Epithelial cell of prostate (primary cell): ENCODE data around the gene SIPA1L3.
"Not testable (repeated sequence)": the region's sequence is repeated elsewhere in the genome, so short reads cannot be mapped to it uniquely, and the experiment has no call there.

Experiments
- DNase-seq: peaks from one replicate; pipeline ENCODE4 v3.0.0-alpha.2; 2011; ENCODE audit warnings: low read depth, low spot score
- H3K27ac ChIP-seq: fragments of 450-650 bp; 2 replicates; pipeline ENCODE4 v1.5.1; 2017; ENCODE audit warnings: mild to moderate bottlenecking

SIPA1L3 gene

GRCh38 chr19:37907735-37908455, 887 bp downstream of the SIPA1L3 start:
- DNase-seq = no peak
- no peak overlapping the region for H3K27ac ChIP-seq

- H3K27ac ChIP-seq = no peak overlapping the region
Observed at GRCh38 chr19:37909661-37910199, 2.7 kb downstream of the SIPA1L3 start.

GRCh38 chr19:37914908-37915307, 7.9 kb downstream of the SIPA1L3 start:
- no peak for DNase-seq
- no peak overlapping the region for H3K27ac ChIP-seq

More at GRCh38 chr19:37909661-37910199, 2.7 kb downstream of the SIPA1L3 start:
- no peak for DNase-seq

- DNase-seq = no peak
- peak overlapping the region; percentile 28 for H3K27ac ChIP-seq
Observed at GRCh38 chr19:37920591-37921450, 13.8 kb downstream of the SIPA1L3 start.

- DNase-seq, H3K27ac ChIP-seq: not testable (repeated sequence)
Observed at GRCh38 chr19:37924573-37924972, 17.6 kb downstream of the SIPA1L3 start.

GRCh38 chr19:37925212-37925611, 18.2 kb downstream of the SIPA1L3 start:
- H3K27ac ChIP-seq = no peak overlapping the region
- no peak for DNase-seq

- H3K27ac ChIP-seq = no peak overlapping the region
- DNase-seq = no peak
Observed at GRCh38 chr19:37926255-37926654, 19.2 kb downstream of the SIPA1L3 start.

GRCh38 chr19:37926711-37927110, 19.7 kb downstream of the SIPA1L3 start:
- H3K27ac ChIP-seq = no peak overlapping the region
- no peak for DNase-seq

DNA sequence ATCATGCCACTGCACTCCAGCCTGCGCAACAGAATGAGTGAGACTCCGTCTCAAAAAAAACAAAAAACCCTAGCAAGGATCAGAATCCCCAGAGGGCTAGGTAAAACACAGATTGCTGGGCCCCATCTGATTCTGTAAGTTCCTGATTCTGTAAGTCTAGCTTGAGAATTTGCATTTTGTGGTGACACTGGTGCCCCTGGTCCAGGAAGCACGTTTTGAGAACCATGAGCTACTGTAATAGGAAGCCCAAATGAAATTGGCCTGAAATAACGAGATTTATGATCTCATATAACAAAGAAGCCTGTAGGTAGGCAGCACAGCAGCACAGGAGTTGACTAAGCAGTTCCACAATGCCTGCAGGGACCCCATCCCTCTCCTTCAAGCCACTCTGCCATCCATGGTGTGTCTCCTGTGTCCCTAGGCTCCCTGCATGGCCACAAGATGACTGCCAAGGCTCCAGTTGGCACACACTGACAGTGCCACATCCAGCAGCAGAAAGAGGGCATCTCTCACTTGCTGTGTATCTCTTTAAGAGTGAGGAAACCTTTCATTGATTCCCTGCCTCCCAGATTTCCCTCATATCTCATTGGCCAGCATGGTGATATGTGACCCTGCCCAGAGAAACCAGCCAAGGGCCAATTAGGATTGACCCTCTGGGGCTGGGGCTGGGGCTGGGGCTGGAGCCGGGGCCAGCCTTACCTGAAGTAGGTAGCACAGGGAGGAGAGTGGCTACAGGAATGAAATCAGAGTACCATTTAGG, 21.7 kb downstream of the SIPA1L3 start:
- H3K27ac ChIP-seq = no peak overlapping the region
- DNase-seq = no peak

DNA sequence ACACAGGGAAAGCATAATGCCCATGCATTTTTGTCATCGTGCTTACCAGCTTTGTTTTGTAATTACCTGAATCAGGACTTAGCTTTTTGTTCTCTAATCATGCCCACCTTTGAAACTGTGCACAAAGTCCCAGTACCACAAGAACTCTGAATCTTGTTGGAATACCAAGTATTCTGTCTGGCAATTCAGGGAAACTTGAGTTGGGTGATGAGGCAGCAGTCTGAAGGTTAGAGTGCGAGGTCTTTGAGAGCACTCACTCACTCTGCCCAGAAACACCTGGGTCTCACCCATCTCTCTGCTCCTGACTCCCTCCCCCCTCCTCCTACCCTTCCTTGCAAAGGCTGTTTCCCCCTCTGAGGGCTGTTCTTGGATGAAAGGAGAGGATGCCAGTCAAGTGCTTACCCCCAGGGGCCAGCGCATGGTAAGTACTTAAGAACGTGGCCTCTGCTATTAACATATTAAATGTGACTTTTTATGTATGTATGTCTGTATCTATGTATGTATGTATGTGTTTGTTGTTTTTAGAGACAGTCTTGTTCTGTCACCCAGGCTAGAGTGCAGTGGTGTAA, 22.4 kb downstream of the SIPA1L3 start:
- H3K27ac ChIP-seq = no peak overlapping the region
- DNase-seq = no peak

DNA sequence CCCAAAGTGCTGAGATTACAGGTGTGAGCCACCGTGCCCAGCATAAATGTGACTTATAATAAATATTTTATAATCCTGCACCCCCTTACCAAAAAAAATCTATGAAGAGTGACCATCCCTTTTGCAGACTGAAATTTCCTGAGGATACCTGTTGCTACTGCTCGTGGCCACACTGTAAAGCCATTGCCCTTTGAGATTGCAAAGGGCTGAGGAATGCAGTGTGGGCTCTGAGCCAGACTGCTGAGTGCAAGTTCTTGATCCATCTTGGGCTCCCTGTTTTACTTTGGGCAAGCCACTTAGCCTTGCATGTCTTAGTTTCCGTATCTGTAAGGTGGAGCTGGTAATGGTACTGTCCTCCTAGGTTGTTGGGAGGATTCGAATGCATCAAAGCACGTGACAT, 23.4 kb downstream of the SIPA1L3 start:
- H3K27ac ChIP-seq = no peak overlapping the region
- DNase-seq = no peak

GRCh38 chr19:37931881-37932655, 25.1 kb downstream of the SIPA1L3 start:
- peak overlapping the region; percentile 84 for H3K27ac ChIP-seq
- peak; percentile 73 for DNase-seq

DNA sequence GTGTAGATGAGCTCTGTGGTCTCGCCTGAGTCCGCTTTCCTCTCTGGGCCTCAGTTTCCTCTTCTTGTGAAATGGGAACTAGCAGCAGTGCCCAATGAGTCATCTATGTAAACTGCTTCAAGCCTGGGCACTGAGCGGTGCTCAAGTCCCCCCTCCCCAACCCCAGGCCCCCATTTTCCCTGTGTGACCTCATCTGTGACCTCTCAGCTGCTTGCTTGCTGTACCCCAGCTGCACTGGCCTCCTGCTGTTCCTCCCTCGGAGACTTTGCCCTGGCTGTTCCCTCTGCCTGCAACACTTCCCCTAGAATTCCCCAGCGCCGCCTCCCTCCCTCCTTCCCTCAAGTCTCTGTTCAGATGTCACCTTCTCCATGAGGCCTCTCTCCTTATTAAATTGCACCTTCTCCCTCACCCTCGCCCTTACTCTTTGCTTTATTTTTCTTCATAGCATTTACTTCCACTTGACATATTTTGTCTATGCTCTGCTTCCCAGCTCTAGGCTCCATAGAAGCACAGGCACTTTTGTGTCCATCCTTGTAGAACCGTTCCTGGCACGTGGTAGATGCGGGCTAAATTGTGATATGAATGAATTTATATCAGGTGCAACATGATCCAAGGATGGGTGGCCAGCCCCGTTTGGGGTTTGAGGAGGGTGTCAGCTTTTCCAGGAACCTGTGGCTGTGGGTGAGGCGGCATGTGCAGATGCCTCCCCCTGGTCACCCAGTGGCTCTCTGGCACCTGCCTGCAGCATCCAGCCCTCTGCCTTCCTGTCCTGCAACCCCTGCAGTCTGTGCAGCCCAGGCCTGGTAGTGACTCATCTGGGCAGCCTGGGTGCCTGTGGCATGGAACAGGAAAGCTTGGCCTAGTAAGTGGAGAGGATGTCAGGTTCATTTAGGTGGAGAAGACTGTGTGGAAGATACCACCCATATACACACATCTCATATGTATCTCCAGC, 26.3 kb downstream of the SIPA1L3 start:
- peak overlapping the region; percentile 84 for H3K27ac ChIP-seq
- no peak for DNase-seq

GRCh38 chr19:37933937-37934358, 26.9 kb downstream of the SIPA1L3 start:
- DNase-seq = no peak
- H3K27ac ChIP-seq = peak overlapping the region; percentile 84

DNA sequence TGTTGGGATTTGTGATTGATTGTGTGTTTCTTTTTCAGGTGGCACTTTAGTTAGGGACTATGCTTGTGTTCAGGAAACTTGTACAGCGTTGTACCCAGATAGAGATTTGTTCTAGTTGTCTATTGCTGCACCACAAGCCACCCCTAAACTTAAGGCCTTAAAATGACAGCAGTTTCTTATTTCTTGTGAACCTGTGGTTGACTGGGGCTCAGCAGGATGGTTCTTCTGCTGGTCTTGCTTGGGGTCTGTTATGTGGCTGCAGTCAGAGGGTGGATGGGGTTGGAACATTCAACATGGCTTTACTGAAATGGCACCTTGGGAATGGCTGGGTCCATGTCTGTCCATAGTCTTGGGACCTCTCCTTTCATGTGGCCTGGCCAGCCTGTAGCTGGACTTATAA, 28.3 kb downstream of the SIPA1L3 start:
- no peak overlapping the region for H3K27ac ChIP-seq
- DNase-seq = no peak

DNA sequence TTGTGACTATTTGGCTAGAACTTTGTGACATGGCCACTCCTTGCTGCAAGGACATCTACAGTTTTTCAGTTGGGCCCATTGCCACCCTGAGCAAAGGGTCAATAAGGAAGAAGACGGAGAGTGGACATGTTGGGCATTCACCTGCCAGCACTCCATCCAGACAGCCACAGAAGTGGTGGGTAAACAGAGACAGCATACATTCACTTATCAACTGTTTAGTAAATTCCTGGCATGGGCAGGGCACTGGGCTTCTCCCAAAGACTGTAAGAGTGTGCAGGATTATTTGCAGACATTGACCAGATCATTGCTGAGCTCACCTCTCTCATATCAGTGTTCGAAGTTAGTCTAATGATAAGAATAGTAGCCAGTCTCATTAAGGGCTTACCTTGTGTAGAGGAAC, 29.2 kb downstream of the SIPA1L3 start:
- no peak overlapping the region for H3K27ac ChIP-seq
- DNase-seq = no peak

DNA sequence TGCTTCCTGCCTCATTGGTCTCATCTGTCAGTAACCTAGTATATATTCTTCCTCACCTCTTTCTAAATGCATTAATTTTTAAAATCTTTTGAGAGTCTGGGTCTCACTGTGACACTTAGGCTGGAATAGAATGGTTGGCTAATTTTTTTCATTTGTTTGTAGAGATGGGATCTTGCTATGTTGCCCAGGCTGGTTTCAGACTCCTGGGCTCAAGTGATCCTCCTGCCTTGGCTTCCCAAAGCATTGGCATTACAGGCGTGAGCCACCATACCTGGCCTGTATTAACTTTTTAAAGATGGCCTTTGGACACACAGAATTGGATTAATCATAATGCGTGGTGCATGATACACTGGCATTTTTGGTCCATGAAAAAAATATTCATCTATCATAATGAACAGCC, 29.9 kb downstream of the SIPA1L3 start:
- no peak for DNase-seq
- H3K27ac ChIP-seq = no peak overlapping the region

DNA sequence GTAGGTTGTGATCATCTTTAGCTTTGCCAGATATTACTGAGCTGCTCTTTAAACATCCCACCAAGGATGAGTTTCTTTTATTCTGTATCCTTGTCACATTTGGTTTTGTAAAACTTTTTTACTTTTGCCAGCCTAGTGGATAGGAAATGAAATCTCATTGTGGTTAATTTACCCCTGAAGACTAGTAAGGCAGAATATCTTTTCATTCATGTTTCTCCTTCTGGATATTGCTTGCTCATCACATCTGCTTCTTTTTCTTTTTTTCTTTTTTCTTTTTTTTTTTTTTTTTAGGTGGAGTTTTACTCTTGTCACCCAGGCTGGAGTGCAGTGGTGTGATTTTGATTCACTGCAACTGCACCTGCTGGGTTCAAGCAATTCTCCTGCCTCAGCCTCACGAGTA, 31.3 kb downstream of the SIPA1L3 start:
- H3K27ac ChIP-seq = no peak overlapping the region
- no peak for DNase-seq
